Skin epidermis (tissue), 12 donors: ENCODE measurements around the gene LCLAT1.
"Not testable (repeated sequence)": the region's sequence is repeated elsewhere in the genome, so short reads cannot be mapped to it uniquely, and the experiment has no call there.

Experiments
- H3K27ac ChIP-seq, 21 experiments: fragments of 200-600 bp; sonication (generic) in 11 of 21; one replicate each; pipeline ENCODE4 v1.5.0; 2020; ENCODE audit warnings: mild to moderate bottlenecking in 3 of 21, inconsistent platforms in 2 of 21, moderate library complexity in 2 of 21
- H3K4me3 ChIP-seq, 7 experiments: fragments of 200-600 bp; sonication (generic) in 2 of 7; one replicate each; pipeline ENCODE4 v1.5.0; 2020; ENCODE audit warnings: inconsistent platforms in 2 of 7, mild to moderate bottlenecking in 2 of 7, moderate library complexity in 1 of 7

LCLAT1 gene

DNA sequence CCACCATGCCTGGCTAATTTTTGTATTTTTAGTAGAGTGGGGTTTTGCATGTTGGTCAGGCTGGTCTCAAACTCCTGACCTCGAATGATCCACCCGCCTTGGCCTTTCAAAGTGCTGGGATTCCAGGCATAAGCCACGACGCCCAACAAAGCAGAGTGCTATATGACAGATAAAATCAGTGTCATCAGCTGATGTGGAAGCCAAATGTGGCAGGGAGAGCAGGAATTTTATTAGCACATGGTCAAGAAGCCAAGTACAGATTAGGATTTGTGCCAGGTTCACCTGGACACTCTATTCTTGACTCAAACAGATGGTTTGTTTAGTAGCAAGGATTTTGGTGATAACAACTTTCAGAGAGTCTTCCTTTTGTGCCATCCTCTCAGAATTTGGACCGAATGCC, 62.7 kb downstream of the LCLAT1 start:
- Histone ChIP-seq H3K27ac (no peak overlapping the region), H3K4me3 (no peak overlapping the region)

- no peak overlapping the region for H3K27ac ChIP-seq
These were observed 63.4 kb downstream of the LCLAT1 start for GRCh38 chr2:30510409-30510808.

GRCh38 chr2:30511122-30512083, 64.4 kb downstream of the LCLAT1 start:
- H3K4me3 ChIP-seq = no peak overlapping the region
- H3K27ac ChIP-seq = peak overlapping the region in 2 of 21 experiments; percentile 8

More at GRCh38 chr2:30510409-30510808, 63.4 kb downstream of the LCLAT1 start:
- no peak overlapping the region for H3K4me3 ChIP-seq

- H3K4me3 ChIP-seq = no peak overlapping the region
- H3K27ac ChIP-seq = no peak overlapping the region
These were observed 65.3 kb downstream of the LCLAT1 start for GRCh38 chr2:30512243-30512886.

DNA sequence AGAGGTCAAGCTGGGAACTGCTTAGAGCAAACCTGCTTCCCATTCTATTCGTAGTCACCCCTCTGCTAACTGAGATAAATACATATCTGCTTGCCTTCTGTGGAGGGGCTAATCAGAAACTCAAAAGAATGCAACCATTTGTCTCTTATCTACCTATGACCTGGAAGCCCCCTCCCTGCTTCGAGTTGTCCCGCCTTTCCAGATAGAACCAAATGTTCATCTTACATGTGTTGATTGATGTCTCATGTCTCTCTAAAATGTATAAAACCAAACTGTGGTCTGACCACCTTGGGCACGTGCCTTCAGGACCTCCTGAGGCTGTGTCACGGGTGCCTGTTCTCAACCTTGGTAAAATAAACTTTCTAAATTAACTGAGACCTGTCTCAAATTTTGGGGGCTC, 66.6 kb downstream of the LCLAT1 start:
- H3K27ac ChIP-seq = not testable (repeated sequence)

DNA sequence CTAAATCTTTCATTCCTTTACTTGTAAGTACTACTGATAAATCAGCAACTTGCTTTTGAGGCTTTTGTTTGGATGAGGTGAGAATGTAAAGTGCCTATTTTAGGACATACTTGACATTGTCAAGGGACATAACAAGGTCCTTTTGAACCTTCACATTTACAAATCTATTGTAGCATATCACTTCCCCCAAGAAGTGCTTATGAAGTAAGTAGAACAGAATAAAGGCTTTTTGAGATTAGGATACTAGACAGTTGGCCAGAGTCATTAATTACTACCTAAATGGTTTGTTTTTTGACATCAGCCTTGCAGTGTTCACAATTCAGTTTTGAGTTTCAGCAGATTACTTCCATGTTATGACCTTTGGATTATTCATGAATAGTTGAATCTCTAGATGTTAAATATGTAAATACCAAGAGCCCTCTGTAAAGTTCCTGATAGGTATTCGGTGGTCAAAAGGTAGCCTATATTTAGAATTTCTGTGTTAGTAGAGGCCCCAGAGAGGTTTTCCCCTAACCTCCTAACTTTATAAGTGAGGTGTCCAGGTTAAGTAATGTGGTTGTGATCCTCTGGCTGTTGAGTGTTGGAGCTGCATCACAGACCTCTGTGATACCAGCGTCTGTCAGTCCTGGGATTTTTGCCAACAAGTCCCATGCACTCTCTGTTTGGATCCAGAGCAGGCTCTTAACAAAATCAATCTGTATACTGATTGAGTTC, 67.2 kb downstream of the LCLAT1 start:
- Histone ChIP-seq H3K27ac (no peak overlapping the region), H3K4me3 (no peak overlapping the region)

More for the DNA sequence above, 66.6 kb downstream of the LCLAT1 start:
- H3K4me3 ChIP-seq = not testable (repeated sequence)

GRCh38 chr2:30514848-30515435, 67.9 kb downstream of the LCLAT1 start:
- H3K27ac ChIP-seq = no peak overlapping the region

GRCh38 chr2:30516166-30516565, 69.1 kb downstream of the LCLAT1 start:
- H3K27ac ChIP-seq = no peak overlapping the region
- H3K4me3 ChIP-seq = no peak overlapping the region

More at GRCh38 chr2:30514848-30515435, 67.9 kb downstream of the LCLAT1 start:
- no peak overlapping the region for H3K4me3 ChIP-seq

- Histone ChIP-seq H3K27ac (no peak overlapping the region), H3K4me3 (no peak overlapping the region)
These were observed 72.8 kb downstream of the LCLAT1 start for GRCh38 chr2:30519796-30520195.

DNA sequence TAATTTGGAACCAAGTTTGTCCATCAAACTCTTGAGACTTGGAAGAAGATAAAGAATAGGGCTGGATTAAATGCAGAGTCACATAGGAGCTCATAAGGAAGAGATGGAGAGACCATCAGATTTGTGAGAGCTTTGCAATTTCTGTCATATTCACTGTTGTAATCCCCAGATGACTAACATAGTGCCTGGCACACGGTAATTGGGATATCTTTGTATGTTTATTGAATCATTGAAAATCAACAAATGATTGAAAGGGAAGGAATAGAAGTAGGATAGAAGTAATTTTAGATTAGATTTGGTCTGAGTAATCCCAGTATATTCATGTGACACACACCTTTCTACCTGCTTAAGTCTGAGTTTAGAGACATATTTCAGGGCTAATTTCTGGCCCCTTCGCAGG, 75.4 kb downstream of the LCLAT1 start:
- Histone ChIP-seq H3K4me3 (no peak overlapping the region), H3K27ac (no peak overlapping the region)

DNA sequence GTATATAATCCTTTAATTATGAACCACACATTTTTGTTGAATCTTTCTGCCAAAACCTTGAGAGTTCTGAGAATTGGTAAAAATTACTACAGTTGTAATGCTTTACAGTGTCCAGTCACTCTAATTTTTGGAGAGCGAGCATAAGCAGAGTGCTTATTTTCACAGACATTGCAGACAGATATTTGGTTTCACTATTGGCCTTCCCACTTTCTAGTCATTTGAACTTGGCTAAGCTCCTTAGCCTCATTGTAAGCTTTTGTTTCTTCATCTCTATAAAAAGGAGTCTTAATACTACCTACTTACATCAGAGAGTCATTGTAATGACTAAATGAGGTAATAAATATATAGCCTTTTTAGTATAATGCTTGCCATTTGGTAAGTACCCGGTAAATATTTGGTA, 80.4 kb downstream of the LCLAT1 start:
- Histone ChIP-seq H3K27ac (no peak overlapping the region), H3K4me3 (no peak overlapping the region)

DNA sequence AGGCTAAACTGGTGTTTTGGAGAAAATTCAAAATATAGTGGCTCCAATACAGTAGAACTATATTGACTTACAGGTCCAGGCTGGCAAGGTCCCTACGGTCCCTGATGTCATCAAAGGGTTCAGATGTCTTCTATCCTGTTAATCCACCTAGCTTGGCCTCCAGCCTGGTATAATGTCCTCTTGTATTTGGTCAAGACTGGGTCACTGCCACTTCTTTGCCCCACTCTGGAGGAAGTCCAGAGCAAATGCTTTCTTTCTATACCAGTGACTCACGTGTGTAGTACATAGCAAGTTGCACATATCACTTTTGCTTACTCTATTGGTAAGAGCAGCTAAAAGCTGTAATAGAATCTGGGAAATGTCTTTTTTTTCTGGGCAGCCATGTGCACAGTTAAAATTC, 80.8 kb downstream of the LCLAT1 start:
- Histone ChIP-seq H3K27ac (no peak overlapping the region), H3K4me3 (no peak overlapping the region)

DNA sequence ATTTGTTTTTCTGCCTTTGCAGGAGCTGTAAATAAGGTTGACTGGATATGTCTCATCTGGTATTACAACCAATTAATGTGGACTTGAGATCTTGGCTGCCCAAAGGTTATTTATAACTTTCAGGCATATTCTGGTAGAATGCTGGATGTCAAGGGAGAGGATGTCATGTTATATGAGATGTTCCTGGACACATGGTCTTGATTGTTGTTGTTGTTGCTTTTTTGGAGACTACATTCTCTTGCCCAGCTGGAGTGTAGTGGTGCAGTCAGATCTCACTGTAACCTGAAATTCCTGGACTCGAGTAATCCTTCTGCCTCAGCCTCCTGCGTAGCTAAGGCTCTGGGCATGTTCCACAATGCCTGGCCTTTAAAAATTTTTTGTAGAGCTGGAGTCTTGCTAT, 83.3 kb downstream of the LCLAT1 start:
- Histone ChIP-seq H3K27ac (no peak overlapping the region), H3K4me3 (no peak overlapping the region)

GRCh38 chr2:30541680-30542079, 94.6 kb downstream of the LCLAT1 start:
- Histone ChIP-seq H3K27ac (no peak overlapping the region), H3K4me3 (no peak overlapping the region)

GRCh38 chr2:30545875-30546274, 98.8 kb downstream of the LCLAT1 start:
- Histone ChIP-seq H3K27ac (no peak overlapping the region), H3K4me3 (no peak overlapping the region)

DNA sequence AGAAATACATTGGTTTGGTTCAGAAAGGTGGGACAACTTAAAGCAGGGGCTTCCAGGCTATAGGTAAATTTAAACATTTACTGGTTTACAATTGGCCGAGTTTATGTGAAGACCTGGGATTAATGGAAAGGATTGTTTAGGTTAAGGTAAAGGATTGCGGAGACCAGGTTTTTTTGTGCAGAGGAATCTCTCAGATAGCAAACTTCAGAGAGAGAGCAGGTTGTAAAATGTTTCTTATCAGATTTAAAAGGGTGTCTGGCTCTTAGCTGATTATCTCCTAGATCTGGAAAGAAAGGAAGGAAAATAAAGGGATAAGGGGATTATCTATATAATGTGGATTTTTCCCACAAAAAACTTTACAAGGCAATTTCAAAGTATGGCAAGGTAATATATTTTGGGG, 101.3 kb downstream of the LCLAT1 start:
- no peak overlapping the region for H3K4me3 ChIP-seq
- H3K27ac ChIP-seq = no peak overlapping the region

DNA sequence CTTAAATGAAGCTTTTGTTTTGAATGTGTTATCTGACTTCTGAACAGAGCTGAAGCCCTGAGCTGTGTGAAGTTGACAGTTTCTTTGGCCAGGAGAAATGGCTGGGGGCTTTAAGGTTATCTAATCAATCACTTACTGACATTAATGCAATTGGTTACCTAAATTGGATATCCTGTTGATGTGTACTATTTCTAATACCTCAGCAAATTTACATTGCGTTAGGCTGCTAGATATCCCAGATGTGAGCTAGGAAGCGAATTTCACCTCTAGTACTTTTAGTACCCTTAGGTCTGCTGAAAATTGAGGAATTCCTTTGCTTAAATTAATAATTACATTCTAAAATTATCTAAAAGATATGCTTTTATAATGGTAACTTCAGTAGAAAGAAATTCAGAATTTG, 102.0 kb downstream of the LCLAT1 start:
- H3K27ac ChIP-seq = no peak overlapping the region
- H3K4me3 ChIP-seq = no peak overlapping the region

GRCh38 chr2:30559544-30560275, 112.7 kb downstream of the LCLAT1 start:
- no peak overlapping the region for H3K4me3 ChIP-seq
- H3K27ac ChIP-seq = no peak overlapping the region

GRCh38 chr2:30561349-30561748, 114.3 kb downstream of the LCLAT1 start:
- no peak overlapping the region for H3K4me3 ChIP-seq
- H3K27ac ChIP-seq = no peak overlapping the region
